HCT116 (cell line): ENCODE measurements around the gene TMEM139. TPM values are rescaled to one million over a fixed set of nuclear protein-coding genes. Genes with fewer than 3 reads are reported as not detected.

ENCODE experiments used
- ATAC-seq: fragments of 200-7000 bp; cut with Tn5 transposase; 2 replicates; pipeline ENCODE4 v1.9.1; 2020; ENCODE audit warnings: mild to moderate bottlenecking, moderate library complexity
- BruUV-seq: library from RNA; stranded (reverse); fragments of 400-500 nt; replicated peaks from 2 replicates; lab custom pipeline; 2021; lab: Mats Ljungman, UMichigan
- CTCF ChIA-PET: fragments of 300-600 bp; sonication (Branson Sonifier 250); formaldehyde crosslinking; loops from one replicate; lab custom pipeline; 2021; ENCODE audit warnings: antibody characterized with exemption; lab: Charles Lee
- POLR2A ChIA-PET: fragments of 300-600, 350-600 bp; sonication (Branson Sonifier 250); formaldehyde crosslinking; loops from one replicate; lab custom pipeline; 2021; ENCODE audit warnings: antibody characterized with exemption; lab: Charles Lee
- RAD21 ChIA-PET, 2 experiments: fragments of 300-600 bp; sonication (Branson Sonifier 250); formaldehyde crosslinking; loops; one replicate each; lab custom pipeline; 2023; ENCODE audit warnings: low total read pairs in 2 of 2; ENCODE audit not compliant: uncharacterized antibody in 2 of 2, unreplicated experiment in 2 of 2, low non-redundant PET in 1 of 2; lab: Charles Lee
- DNase-seq: peaks from one replicate; pipeline ENCODE4 v3.0.0-alpha.2; 2010; ENCODE audit warnings: low read depth, low spot score
- H2AFZ ChIP-seq: fragments of 200-600 bp; shearing (Covaris generic), sonication (generic); 2 replicates; pipeline ENCODE4 v1.6.1; 2017; ENCODE audit warnings: low read depth, mixed run types, mixed read lengths, antibody characterized with exemption, low read length; ENCODE audit not compliant: poor library complexity, severe bottlenecking
- H3K27ac ChIP-seq: 2 replicates; pipeline ENCODE4 v1.5.1; 2012; ENCODE audit warnings: low read depth, low read length
- H3K27me3 ChIP-seq: fragments of 200-600 bp; sonication (generic); 2 replicates; pipeline ENCODE4 v1.6.1; 2016; ENCODE audit warnings: mixed run types, low read length, mixed read lengths; ENCODE audit not compliant: insufficient read depth
- H3K36me3 ChIP-seq, 2 experiments: fragments of 200-500 bp in 1 of 2; fragments of 200-600 bp in 1 of 2; sonication (Bioruptor generic) in 1 of 2; sonication (generic) in 1 of 2; 2 replicates each; pipeline versions ENCODE4 v1.5.1 to v1.6.1; 2014 to 2016; ENCODE audit warnings: low read length in 2 of 2, inconsistent platforms in 1 of 2, mixed read lengths in 1 of 2, mixed run types in 1 of 2; ENCODE audit not compliant: insufficient read depth in 2 of 2, control insufficient read depth in 1 of 2
- H3K4me1 ChIP-seq, 2 experiments: fragments of 200-600 bp in 1 of 2; sonication (generic) in 1 of 2; 2 replicates each; pipeline versions ENCODE4 v1.5.1 to v1.6.1; 2012 to 2017; ENCODE audit warnings: low read length in 2 of 2, inconsistent platforms in 1 of 2, mild to moderate bottlenecking in 1 of 2, mixed read lengths in 1 of 2, mixed run types in 1 of 2, moderate library complexity in 1 of 2; ENCODE audit not compliant: insufficient read depth in 2 of 2, control insufficient read depth in 1 of 2
- H3K4me2 ChIP-seq: fragments of 200-600 bp; sonication (generic); 2 replicates; pipeline ENCODE4 v1.6.1; 2017; ENCODE audit warnings: mixed run types, low read length, mixed read lengths
- H3K4me3 ChIP-seq, 2 experiments: fragments of 200-600 bp in 1 of 2; sonication (generic) in 1 of 2; replicated peaks in 1 of 2; 2 replicates each; pipeline ENCODE4 v1.5.1; 2011 to 2016; ENCODE audit warnings: low read length in 2 of 2, control low read depth in 1 of 2, low read depth in 1 of 2, mild to moderate bottlenecking in 1 of 2, mixed read lengths in 1 of 2, mixed run types in 1 of 2
- H3K79me2 ChIP-seq: fragments of 200-600 bp; sonication (generic); 2 replicates; pipeline ENCODE4 v1.6.1; 2017; ENCODE audit warnings: mild to moderate bottlenecking, mixed run types, low read length, moderate library complexity, mixed read lengths; ENCODE audit not compliant: insufficient read depth
- H3K9ac ChIP-seq: fragments of 200-600 bp; sonication (generic); 2 replicates; pipeline ENCODE4 v1.6.1; 2016; ENCODE audit warnings: low read length, mixed read lengths
- H3K9me2 ChIP-seq: fragments of 200-600 bp; sonication (generic), shearing (Covaris generic); 2 replicates; pipeline ENCODE4 v1.6.1; 2017; ENCODE audit warnings: mixed run types, mild to moderate bottlenecking, moderate library complexity; ENCODE audit not compliant: insufficient read depth
- H3K9me3 ChIP-seq, 2 experiments: fragments of 200-500 bp in 1 of 2; fragments of 200-600 bp in 1 of 2; sonication (Bioruptor generic) in 1 of 2; sonication (generic) in 1 of 2; 2 replicates each; pipeline ENCODE4 v1.6.1; 2014 to 2017; ENCODE audit warnings: low read length in 2 of 2, mixed read lengths in 2 of 2, inconsistent platforms in 1 of 2, low read depth in 1 of 2, mild to moderate bottlenecking in 1 of 2, mixed run types in 1 of 2, moderate library complexity in 1 of 2; ENCODE audit not compliant: control insufficient read depth in 1 of 2, insufficient read depth in 1 of 2
- H4K20me1 ChIP-seq: fragments of 200-600 bp; sonication (generic), shearing (Covaris generic); 2 replicates; pipeline ENCODE4 v1.6.1; 2017; ENCODE audit warnings: mixed run types, mild to moderate bottlenecking, moderate library complexity; ENCODE audit not compliant: insufficient read depth
- ATF3 ChIP-seq: IDR thresholded peaks from 2 replicates; pipeline ENCODE4 v1.6.1; 2012
- CBX3 ChIP-seq: IDR thresholded peaks from 2 replicates; pipeline ENCODE4 v1.6.1; 2012; ENCODE audit warnings: low read depth
- CEBPB ChIP-seq: IDR thresholded peaks from 2 replicates; pipeline ENCODE4 v1.6.1; 2012; ENCODE audit warnings: low read depth
- ELF1 ChIP-seq: IDR thresholded peaks from 2 replicates; pipeline ENCODE4 v1.6.1; 2012; ENCODE audit warnings: low read depth, borderline replicate concordance
- EZH2phosphoT487 ChIP-seq: fragments of 200-600 bp; IDR thresholded peaks from 2 replicates; pipeline ENCODE4 v1.6.1; 2018; ENCODE audit warnings: antibody characterized with exemption, borderline replicate concordance
- FOSL1 ChIP-seq: IDR thresholded peaks from 2 replicates; pipeline ENCODE4 v1.6.1; 2012; ENCODE audit warnings: low read depth
- RAD21 ChIP-seq: IDR thresholded peaks from 2 replicates; pipeline ENCODE4 v1.6.1; 2012; ENCODE audit warnings: low read depth, mild to moderate bottlenecking
- SP1 ChIP-seq: IDR thresholded peaks from 2 replicates; pipeline ENCODE4 v1.6.1; 2012; ENCODE audit warnings: low read depth
- TCF7L2 ChIP-seq: IDR thresholded peaks from 2 replicates; pipeline ENCODE4 v1.7.0; 2011; ENCODE audit warnings: borderline replicate concordance, inconsistent platforms; ENCODE audit not compliant: insufficient read depth, insufficient read length; ENCODE audit errors: extremely low read depth
- YY1 ChIP-seq: IDR thresholded peaks from 2 replicates; pipeline ENCODE4 v1.6.1; 2011; ENCODE audit warnings: low read length, low read depth, moderate library complexity, mild to moderate bottlenecking; ENCODE audit not compliant: insufficient replicate concordance; ENCODE audit errors: extremely low read depth
- ZFX ChIP-seq: fragments of 450-650 bp; IDR thresholded peaks from 2 replicates; pipeline ENCODE4 v1.6.1; 2017
- ZNF274 ChIP-seq: fragments of 200-500 bp; sonication (Bioruptor generic); IDR thresholded peaks from 2 replicates; pipeline ENCODE4 v1.6.1; 2014; ENCODE audit warnings: mild to moderate bottlenecking, low read depth, low read length, inconsistent platforms
- intact Hi-C: fragments of 100-400 bp; cut with micrococcal nuclease; formaldehyde crosslinking; loops from 2 replicates; pipeline ENCODE4 v1.10.0; 2022
- total RNA-seq: library from RNA; stranded (reverse); gene quantifications from one replicate; pipeline ENCODE4 v1.2.1, GENCODE V29; 2021; ENCODE audit not compliant: unreplicated experiment
- TF ChIP-seq, protein P1 (sequence below): IDR thresholded peaks from 2 replicates; pipeline ENCODE4 v1.6.1; 2011; ENCODE audit warnings: mild to moderate bottlenecking, low read length, moderate library complexity; ENCODE audit not compliant: insufficient replicate concordance; ENCODE audit errors: extremely low read depth

TMEM139 gene
- total RNA-seq, 1 experiment from 2014 or later: 9.9 TPM

DNA sequence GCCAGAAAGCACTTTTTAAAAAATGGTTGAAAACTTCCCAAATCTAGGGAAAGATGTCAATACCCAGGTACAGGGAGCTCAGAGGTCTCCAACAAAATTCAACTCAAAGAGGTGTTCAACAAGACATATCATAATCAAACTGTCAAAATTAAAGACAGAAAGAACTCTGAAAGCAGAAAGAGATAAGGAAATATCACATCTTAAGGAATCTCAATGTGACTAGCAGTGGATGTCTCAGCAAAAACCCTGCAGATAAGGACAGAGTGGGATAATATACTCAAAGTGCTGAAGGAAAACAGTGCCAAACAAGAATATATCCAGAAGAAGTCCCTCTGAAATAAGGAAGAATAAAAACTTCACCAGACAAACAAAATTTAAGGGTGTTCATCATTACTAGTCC is 34.6 kb upstream of the TMEM139 start:
- Histone ChIP-seq H3K9ac (no peak overlapping the region), H2AFZ (no peak overlapping the region), H3K27me3 (no peaks in the 10 kb centered on the region), H3K9me2 (no peaks in the 10 kb centered on the region), H4K20me1 (no peaks in the 10 kb centered on the region), H3K9me3 (no peaks in the 10 kb centered on the region), H3K36me3 (no peaks in the 10 kb centered on the region), H3K4me1 (no peaks in the 10 kb centered on the region), H3K4me3 (no peak overlapping the region), H3K79me2 (no peaks in the 10 kb centered on the region), H3K27ac (no peak overlapping the region), H3K4me2 (no peak overlapping the region)
- ATAC-seq (no peak), DNase-seq (no peak)
- ChIA-PET RAD21 (no interaction called here), CTCF (no interaction called here), POLR2A (no interaction called here)
- intact Hi-C loops: no loop called here
- TF ChIP-seq RAD21 (no peak), ZFX (no peak), CBX3 (no peak), SP1 (no peak), EZH2phosphoT487 (no peak), ELF1 (no peak), YY1 (no peak), CEBPB (no peak), ZNF274 (no peak), TCF7L2 (no peak), FOSL1 (no peak), ATF3 (no peak)
- TF ChIP-seq, protein P1, sequence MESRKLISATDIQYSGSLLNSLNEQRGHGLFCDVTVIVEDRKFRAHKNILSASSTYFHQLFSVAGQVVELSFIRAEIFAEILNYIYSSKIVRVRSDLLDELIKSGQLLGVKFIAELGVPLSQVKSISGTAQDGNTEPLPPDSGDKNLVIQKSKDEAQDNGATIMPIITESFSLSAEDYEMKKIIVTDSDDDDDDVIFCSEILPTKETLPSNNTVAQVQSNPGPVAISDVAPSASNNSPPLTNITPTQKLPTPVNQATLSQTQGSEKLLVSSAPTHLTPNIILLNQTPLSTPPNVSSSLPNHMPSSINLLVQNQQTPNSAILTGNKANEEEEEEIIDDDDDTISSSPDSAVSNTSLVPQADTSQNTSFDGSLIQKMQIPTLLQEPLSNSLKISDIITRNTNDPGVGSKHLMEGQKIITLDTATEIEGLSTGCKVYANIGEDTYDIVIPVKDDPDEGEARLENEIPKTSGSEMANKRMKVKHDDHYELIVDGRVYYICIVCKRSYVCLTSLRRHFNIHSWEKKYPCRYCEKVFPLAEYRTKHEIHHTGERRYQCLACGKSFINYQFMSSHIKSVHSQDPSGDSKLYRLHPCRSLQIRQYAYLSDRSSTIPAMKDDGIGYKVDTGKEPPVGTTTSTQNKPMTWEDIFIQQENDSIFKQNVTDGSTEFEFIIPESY: no peak
- no TSS peak for BruUV-seq
